Mesenteric fat pad (tissue), 1 donor: ENCODE data around the gene DCLRE1C. TPM values are rescaled to one million over a fixed set of nuclear protein-coding genes. Genes with fewer than 3 reads are reported as not detected.
"Not testable (repeated sequence)": the region's sequence is repeated elsewhere in the genome, so short reads cannot be mapped to it uniquely, and the experiment has no call there.

Source experiments
- DNase-seq: peaks from one replicate; pipeline ENCODE4 v3.0.0-alpha.2; 2020; ENCODE audit warnings: low spot score
- total RNA-seq: library from RNA; stranded (reverse); fragmentation: NEBNext Ultra II Directional; extraction: Animal tissue kit (Norgen Biotek cat#: 25700); gene quantifications from one replicate; pipeline ENCODE4 v1.2.1, GENCODE V29; 2021
- donor health status: DM: yes; HTN: yes; CAD: no.

DCLRE1C gene
- total RNA-seq, 1 donor from 2014 or later, result 7.0 TPM

DNA sequence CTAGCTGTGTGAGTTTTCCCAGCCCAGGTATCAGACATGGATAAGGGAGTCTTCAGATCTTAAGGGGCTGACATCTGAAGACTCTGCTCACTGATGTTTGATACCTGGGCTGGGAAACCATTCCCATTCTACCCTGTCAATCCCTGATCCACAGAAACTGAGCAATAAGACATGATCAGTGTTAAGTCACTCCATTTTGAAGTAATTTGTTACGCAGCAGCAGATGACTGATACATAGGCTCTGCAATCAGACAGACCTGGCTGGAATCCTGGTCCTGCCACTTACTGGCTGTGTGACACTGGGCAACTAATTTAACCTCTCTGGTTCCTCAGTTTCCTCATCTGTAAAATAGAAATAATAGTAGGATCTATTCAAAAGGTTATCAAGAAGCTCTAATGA is 6.6 kb downstream of the DCLRE1C start:
- DNase-seq, result no peak

DNA sequence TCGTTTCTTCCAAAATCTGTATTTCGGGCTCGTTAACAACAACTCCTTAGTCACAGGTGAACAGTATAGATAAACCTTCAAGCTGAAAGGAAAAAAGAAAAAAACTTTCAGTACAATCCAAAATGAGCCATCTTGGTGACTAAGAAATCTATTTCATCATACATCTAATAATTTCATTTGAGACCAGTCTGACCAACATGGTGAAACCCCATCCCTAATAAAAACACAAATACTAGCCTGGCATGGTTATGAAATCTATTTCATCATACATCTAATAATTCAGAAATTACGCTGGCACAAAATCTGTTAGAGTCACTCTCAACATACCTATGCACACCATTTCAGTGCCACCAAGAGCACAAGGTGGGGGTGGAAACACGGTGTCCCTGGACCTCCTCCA is 8.8 kb downstream of the DCLRE1C start:
- no peak for DNase-seq

DNA sequence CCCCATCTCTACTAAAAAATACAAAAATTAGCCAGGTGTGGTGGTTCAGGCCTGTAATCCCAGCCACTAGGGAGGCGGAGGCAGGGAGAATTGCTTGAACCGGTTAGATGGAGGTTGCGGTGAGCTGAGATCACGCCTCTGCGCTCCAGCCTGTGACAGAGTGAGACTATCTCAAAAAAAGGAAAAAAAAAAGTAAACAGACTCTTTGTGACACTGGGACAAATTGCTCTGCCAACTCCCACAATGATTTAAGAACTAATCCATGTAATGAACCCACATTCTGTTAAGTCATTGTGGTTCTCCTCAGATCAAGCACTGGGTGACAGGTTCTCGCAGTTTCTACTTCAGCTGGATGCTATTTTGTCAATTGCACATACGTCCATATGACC is 11.0 kb downstream of the DCLRE1C start:
- DNase-seq, result not testable (repeated sequence)

DNA sequence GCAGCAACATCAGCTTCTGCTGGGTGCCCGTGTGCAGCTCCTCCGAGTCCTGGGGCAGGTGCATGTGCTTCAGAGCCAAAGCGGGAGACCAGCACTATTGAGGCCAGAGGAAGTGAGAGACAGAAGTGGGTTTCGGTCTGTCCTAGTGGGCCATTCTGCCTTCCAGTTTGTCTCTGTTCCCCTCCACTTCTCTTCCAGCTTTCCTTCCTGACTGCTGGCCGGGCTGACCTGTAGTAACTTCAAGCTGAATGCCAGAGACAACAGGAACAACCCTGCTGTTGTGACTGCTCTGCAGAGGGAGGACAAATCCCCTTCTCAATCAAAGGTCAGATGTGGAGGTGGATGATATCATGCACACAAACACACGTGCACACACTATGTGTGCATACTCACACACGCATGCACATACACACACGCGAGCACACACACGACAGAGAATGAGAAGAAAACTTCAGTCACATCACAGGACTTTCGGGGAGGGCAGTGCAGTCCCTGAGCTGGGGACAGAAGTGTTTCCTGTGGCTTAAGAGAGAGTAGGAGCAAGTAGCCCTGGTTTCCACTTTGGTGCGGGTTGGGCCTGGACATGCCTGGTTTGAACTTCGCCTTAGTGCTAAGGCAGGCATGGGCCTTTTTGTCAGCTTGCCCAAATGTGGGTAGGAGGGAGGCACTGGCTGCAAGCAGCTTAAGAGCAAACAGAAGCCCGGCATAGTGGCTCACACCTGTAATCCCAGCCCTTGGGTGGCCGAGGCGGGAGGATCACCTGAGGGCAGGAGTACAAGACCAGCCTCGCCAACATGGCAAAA is 11.5 kb downstream of the DCLRE1C start:
- not testable (repeated sequence) for DNase-seq

DNA sequence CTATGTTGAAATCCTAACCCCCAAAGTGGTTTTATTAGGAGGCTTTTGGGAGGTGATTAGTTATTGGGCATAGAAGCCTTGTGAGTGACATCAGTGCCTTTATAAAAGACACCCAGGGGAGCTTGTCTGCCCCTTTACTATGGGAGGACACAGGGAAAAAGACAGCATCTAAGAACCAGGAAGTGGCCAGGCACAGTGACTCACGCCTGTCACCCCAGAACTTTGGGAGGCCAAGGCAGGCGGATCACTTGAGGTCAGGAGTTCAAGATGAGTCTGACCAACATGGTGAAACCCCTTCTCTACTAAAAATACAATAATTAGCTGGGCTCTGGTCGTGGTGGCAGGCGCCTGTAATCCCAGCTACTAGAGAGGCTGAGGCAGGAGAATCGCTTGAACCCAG is 14.9 kb downstream of the DCLRE1C start:
- DNase-seq, result not testable (repeated sequence)

DNA sequence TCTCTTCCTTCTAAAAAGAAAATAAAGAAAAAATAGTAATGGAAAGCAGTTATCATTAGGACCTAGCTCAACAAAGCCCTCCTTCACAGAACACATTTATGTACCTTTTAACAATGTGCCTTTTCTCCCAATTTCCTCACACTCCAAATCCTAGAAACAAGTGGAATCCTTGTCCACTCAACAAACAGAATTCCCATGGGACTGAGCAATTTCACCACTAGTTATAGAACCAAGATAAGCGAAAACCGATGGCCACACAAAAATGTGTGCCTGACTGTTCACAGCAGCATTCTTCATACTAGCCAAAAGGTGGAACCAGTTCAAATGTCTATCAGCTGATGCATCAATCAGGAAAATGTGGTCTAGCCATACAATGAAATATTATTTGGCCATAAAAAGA is 17.3 kb downstream of the DCLRE1C start:
- no peak for DNase-seq

DNA sequence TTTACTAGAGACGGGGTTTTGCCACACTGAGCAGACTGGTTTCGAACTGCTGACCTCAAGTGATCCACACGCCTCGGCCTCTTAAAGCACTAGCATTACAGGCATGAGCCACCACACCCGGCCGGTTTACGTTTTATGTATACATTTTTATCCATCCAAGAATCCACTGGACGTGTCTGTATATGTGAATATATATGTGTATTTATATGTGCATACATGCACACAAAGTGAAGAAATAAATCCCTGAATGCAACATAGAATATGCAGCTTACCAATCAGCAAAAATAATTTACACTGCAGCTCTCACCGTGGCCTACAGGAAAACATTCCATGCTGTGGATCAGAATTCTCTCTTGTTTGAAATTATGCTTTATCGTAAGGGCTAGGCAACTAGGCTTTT is 23.3 kb downstream of the DCLRE1C start:
- no peak for DNase-seq

DNA sequence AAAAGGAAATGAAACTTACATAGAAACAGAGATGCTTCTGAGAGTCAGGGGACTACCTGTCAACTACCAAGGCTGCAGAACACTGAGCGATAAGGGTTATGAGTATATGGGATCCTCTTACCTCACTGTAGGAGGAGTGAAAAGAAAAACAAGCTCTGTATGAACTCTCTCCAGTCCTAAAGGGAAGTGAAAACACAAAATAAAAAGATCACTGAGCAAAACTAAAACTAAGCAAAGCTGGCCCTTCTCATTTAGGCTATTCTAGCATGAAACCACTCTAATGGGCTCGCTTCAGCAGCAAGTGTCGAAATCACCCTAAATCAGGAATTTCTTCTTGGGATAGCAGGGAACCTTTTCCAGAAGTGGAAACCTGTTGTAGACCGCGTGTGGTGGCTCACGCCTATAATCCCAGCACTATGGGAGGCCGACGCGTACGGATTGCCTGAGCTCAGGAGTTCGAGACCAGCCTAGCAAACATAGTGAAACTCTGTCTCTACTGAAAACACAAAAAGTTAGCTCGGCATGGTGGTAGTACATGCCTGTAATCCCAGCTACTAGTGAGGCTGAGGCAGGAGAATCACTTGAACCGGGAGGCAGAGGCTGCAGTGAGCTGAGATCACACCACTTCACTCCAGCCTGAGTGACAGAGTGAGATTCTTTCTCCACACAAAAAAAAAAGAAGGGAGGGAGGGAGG is 27.0 kb downstream of the DCLRE1C start:
- no peak for DNase-seq

DNA sequence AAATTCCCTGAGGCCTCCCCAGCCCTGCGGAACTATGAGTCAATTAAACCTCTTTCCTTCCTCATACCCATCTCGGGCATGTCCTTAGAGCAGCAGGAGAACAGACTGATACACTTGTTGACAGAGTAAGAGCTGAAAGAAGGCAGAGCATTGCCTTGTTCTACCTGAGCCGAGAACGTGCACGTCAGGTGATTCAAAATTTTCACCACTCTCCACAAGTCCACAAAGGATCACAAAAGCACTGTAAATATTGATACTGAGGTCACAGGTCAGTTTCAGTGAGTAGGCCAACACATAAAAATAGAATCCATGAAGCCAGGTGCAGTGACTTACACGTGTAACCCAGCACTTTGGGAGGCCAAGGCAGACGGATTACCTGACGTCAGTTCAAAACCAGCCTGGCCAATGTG is 27.8 kb downstream of the DCLRE1C start:
- DNase-seq, result no peak

DNA sequence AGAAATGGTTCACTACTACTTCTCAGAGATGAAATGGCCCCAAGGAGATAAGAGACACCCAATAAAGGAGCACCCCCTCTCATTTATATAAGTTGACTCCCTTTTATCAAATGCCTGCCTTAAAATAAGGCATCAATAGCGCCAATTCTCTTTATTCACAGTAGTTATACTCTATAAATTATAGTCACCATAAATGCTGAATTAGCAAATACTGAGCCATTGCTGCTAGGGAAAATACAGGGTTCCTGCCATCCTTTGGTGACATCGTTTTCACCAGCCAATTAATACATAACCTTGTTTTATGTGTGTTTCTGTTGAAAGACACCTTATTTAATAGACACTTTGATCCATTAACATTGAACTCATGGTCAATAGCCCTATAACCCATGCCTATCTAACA is 28.6 kb downstream of the DCLRE1C start:
- no peak for DNase-seq

DNA sequence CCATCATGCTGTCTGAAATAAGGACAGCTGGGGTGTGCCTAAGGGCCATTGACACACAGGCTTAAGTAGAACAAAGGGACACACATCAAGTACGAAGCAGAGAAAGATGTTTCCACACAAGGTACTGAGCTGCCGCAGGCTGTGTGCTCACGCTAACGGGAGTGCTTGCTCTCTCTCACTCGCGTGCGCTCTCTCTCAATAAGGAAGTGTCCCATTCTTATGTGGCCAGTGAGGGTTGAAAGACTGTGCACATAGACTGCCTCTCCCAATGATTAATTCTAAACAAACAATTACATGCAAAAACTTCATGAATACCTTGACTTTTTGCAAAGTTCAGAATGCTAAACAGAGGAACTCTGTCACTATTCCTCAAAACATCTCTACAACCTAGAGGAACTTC is 29.9 kb downstream of the DCLRE1C start:
- DNase-seq, result no peak

DNA sequence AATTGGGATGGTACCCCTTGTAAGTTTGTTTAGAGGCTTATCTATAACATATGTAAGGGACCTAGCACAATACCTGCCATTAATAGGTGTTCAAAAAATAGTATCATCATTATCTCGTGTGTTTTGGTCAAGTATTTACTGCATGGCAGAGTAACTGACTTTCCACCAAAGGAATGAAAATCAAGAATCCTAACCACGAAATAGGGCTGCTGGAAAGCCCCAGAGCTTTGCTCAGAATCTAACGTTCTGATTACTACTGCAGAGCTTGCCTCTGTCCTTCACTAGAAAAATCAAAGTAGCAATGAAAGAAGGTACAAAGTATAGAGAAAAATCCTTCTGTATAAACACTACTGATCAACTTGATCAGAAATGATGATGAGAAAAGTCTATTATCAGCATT is 34.9 kb downstream of the DCLRE1C start:
- no peak for DNase-seq

DNA sequence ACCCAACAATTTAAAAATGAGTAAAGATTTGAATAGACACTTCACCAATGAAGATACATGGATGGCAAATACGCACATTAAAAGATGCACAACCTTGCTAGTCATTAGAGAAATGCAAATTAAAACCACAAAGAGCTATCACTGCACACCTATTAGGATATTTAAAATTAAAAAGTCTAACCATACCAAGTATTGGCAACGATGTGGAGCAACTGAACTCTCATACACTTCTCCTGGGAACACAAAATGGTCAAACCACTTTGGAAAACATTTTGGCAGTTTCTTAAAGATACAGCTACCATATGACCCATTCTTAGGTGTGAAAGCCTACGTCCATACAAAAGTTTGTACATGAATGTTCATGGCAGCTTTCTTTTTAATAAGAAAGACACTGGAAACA is 36.1 kb downstream of the DCLRE1C start:
- no peak for DNase-seq

DNA sequence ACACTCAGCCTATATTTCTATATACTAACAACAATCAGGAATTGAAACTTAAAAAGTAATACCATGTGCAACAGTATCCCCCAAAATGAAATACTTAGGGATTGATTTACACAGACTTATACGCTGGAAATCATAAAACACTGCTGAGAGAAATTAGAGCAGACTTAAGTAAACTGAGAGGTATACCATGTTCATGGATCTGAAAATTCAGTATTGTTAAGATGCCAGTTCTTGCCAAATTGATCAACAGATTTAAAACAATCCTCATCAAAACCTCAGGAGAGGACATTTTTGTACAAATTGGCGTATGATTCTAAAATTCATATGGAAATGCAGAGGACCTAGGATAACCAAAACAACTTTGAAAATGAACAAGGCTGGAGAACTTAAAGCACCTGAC is 37.3 kb downstream of the DCLRE1C start:
- no peak for DNase-seq

DNA sequence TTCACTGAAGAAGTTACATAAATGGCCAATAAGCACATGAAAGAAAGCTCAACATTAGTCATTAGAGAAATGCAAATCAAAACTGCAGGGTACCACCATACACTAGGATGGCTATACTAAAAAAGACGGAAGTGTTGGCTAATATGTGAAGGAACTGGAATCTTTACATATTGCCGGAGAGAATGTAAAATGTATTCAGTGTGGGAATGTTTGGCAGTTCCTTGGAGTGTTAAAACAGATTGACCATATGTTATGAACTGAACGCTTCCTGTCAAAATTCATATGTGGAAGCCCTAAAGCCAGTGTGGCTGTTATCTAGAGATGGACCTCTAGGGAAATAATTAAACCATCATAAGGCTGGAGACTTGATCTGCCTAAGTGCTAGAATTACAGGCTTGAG is 42.1 kb downstream of the DCLRE1C start:
- DNase-seq, result no peak

DNA sequence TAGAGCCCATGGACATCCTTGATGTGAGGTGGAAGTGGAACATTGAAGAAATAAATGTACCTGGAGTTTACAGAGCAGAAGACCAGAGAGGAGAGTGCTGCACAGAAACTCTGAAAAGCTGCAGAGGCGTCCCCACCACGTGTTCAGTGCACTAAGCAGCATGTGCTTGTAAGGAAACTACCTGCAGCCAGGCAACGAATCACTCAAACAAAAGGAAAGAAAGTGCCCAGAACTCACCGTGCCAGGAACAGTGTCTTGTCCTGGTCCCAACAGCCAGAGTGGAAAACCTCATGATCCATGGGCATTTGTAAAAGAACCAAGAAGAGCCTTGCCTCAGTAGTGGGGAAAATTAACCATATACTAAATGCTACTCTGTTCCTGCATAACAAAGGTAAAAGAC is 42.9 kb downstream of the DCLRE1C start:
- DNase-seq, result no peak

DNA sequence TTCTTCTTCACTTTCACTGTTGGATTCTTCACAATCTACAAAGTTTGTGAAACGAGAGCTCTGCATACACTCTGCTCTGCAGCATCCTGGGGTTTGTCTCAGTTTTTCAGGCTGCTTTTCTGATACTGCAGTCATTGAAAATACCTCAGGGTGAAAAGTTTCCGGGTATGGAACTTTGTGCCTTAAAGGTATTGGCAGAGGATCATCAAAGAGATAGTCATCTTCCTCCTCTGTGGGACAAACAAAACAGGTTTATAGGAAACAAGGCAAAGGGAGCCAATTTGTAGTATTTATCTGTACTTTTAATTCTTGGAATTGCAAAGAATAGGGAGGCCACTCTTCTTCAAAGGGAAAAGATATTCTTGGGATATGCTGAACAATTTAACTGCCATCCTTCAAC is 44.8 kb downstream of the DCLRE1C start:
- no peak for DNase-seq

DNA sequence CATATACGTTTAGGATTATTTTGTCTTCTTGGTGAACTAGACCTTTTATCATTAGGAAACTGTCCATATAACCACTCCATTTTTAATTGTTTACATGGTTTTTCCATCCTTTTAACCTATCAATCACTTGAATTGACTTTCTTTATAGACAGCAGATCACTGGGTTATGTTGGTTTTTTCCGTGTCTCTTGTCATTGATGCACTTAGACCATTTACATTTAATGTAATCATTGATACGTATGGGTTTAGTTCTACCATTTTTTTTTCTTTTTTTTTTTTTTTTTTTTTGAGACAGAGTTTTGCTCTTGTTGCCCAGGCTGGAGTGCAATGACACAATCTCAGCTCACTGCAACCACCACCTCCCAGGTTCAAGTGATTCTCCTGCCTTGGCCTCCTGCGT is 46.3 kb downstream of the DCLRE1C start:
- not testable (repeated sequence) for DNase-seq

DNA sequence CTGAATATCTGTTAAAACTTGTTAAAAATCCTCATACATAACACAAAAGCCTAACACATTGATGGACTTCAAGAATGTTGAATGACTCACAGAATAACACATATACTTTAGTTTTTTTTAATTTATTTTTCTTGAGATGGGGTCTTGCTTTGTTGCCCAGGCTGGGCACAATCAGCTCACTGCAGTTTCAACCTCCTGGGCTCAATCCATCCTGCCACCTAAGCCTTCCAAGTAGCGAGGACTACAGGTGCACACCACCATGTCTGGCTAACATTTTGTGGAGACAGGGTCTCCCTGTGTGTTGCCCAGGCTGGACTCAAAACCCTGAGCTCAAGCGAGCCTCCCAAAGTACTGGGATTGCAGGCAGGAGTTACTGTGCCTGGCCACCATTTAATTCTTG is 47.1 kb downstream of the DCLRE1C start:
- DNase-seq, result no peak

DNA sequence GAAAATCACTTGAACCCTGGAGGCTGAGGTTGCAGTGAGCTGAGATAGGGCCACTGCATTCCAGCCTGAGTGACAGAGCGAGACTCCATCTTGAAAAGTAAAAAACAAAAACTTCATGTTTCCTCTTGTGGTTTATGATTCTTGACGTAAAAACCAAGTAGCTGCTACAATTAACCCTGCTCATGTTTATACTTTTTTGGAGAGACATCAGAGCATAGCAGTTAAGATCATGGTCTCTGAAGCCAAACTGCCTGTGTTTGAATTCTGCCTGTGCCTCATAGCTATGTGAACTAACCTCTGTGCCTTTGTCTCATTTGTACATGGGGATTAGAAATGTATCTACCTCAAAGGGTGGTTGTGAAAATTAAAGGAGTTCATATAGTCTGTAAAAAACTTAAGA is 48.0 kb downstream of the DCLRE1C start:
- DNase-seq, result no peak

DNA sequence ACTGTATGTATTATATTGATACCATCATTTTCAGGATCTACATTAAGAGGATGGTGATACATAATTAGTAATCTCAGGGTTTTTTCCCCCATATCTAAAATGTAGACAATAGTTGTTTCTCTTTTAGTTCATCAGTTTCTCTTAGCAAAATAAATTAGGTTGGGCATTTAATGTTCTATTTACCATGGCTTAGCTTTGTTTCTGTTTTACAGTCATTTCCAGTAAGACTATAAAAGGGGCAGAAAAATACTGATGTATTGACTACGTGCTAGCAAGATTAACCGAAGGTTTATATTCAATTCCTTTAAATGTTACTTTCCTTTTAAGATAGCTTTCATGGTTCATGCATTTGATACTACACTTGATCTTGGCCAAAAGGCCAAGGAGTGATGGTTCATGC is 49.0 kb downstream of the DCLRE1C start:
- no peak for DNase-seq

DNA sequence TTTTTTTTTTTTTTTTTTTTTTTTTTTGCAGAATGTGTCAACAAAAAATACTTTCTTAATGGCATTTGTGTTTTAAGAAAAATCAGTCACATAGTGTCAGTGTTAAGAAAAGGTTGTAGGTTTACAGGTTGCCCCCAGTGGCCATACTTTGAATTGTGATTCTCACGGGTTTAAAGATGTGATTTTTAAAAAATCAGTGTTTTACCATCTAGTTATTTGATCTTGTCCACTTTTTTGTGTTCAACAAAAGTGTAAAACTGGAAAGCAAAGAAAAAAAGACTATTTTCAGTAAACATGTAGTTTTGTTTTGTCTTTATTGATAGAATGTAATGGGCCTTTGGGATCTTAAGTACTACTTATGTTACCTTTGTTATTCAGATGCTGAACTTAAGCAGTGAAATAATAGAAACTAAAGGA is 49.6 kb downstream of the DCLRE1C start:
- no peak for DNase-seq

DNA sequence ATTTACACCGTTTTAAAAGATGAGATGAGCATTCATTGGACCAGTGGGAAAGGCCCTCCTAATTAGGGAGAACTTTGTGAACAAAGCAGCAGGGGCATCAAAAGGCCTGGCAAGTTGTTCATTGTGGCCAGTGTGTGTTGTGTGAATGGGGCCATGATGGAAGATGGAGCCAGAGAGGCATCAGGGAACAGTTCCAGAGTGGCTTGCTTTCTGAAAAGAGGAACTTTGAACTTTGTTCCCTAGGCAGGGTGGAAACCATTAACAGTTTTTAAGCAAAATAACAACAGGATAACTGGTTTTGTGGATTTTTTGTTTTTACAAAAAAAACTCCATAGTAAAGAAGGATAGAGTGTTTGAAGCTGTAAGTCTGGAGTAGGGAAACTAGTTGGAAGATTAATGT is 62.7 kb downstream of the DCLRE1C start:
- DNase-seq, result no peak
